HG02759 (cell line): Measurements from ENCODE around the gene SLC25A11.
"Not testable (repeated sequence)": the region's sequence is repeated elsewhere in the genome, so short reads cannot be mapped to it uniquely, and the experiment has no call there.

ENCODE experiments used
- ATAC-seq: cut with Tn5 transposase; IDR thresholded peaks from one replicate; pipeline ENCODE4 v1.9.1; 2021; ENCODE audit warnings: mild to moderate bottlenecking, moderate library complexity; ENCODE audit not compliant: unreplicated experiment

The SLC25A11 gene

DNA sequence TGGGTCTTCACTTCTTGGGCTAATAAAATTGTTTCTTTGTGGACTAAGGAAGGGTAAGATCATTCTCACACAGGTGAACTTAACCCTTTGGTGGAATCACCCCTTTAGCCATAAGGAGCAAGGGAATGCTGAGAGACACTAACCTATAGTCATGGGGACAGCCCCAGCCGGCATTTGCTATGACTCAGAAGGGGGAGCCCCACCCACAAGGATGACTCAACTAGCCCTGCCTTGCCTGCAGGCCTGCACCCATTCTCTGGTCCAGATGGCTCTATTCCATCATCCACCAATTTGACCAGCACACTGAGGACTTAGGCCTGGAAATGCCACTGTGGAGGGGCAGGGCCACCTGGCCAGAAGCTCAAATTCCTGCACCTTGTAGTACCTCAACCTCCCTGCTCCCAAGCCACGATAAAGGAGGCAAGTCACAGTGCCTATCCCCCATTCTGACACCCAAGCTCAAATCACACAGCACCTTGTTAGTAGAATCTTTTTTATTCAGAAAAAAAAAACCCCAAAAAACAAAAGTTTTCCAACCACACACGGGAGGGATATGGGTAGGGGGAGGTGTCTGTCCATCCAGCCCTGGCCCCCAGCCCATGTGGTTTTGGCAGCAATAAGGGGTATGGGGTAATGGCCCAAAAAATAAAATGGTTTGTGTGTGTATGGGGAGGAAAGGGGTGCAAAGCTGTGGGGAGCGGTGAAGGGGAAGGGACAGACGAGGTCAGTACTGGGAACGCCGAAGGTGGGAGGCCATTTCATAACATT is 5.5 kb upstream of the SLC25A11 start:
- peak; percentile 14 for ATAC-seq

GRCh38 chr17:4944554-4945175 is 4.8 kb upstream of the SLC25A11 start:
- ATAC-seq, result no peak

GRCh38 chr17:4944163-4944553 is 4.3 kb upstream of the SLC25A11 start:
- ATAC-seq, result no peak

DNA sequence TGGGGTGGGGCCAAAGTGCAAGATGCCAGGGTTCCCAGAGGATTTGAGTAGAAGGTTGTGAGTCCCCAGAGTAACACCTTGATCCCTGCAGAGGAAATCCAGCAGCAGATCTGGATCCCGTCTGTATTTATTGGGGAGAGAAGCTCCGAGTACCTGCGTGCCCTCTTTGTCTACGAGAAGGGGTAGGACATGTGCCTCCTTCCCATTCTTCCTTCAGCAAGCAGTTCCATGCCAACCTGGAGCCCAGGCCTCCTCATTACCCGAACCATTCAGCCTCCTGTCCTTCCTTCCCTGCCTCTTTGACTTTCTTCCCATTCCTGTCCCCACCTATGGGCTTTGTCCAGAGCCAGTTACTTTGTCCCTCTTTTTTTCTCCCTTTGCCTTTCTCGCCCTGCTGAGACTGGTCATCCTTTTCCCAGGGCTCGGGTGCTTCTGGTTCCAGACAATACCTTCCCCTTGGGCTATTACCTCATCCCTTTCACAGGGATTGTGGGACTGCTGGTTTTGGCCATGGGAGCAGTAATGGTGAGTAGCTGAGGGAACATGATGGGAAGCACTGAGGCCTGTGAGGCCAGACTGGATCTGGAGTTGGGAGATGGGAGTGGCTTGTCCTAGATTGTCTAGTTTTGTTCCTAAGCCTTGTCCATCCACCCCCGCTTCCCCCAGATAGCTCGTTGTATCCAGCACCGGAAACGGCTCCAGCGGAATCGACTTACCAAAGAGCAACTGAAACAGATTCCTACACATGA is 3.1 kb upstream of the SLC25A11 start:
- no peak for ATAC-seq

GRCh38 chr17:4941319-4941610 is 1.4 kb upstream of the SLC25A11 start:
- no peak for ATAC-seq

- peak; percentile 18 for ATAC-seq
Observed at GRCh38 chr17:4940555-4941318, 891 bp upstream of the SLC25A11 start.

GRCh38 chr17:4939546-4939795 is 375 bp downstream of the SLC25A11 start:
- peak; percentile 7 for ATAC-seq

DNA sequence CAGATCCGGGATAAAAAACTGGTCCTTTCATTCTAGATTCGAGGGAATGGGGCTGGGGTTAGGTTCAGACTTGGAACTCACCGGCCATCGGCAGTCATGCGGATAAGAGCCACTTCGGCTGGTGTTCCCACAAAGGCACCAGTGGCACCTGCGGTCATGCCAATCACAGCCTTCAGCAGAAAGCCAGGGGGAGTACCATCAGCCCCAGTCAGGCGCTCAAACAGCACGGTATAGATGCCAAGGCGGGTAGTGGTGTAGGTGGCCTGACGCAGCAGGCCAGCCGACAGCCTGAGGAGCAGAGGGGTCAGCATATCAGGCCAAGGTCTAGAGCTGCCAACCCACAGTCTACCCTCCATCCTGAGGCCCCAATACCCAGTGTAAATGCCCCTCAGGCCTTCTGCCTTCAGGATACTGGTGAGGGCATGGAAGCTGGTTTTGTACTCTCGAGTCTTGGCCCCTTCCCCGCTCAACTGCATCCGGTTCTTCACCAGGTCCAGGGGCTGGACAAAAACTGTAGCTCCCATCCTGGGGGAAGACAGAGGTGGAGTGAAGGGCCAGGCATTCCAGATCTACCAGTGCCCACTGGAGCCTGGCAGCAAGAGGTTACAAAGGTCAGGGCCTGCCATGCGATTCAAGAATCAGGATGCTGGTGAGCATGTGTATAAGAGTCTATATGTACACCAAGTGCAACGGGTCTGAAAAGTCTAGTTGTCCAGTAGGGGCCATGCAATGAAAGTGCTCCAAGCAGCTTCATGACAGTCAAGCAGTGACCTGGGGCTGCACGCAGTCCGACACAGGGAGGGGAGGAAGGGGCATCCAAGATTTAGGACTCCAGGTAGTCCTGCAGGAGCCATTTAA is 929 bp downstream of the SLC25A11 start:
- no peak for ATAC-seq

DNA sequence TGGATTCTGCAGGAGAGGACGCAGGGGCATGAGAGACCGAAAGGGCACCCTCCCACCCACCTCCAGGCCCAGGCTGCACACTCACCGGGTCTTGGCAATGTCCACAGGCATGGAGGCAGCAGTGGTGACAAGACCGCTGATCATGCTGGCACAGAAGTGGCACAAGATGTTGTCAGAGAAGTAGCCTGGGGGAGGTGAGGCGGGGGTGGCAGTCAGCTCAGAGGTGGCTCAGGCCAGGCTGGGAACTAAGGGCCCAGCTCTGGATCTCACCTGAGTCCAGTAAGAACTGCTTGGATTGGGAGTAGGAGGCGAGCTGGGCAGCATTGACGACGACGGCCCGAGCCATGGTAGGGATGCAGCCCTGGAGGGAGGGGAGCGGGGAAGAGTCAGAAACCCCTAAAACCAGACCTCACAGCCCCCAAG is 1.8 kb downstream of the SLC25A11 start:
- no peak for ATAC-seq

GRCh38 chr17:4937553-4937952 is 2.3 kb downstream of the SLC25A11 start:
- ATAC-seq, result no peak

DNA sequence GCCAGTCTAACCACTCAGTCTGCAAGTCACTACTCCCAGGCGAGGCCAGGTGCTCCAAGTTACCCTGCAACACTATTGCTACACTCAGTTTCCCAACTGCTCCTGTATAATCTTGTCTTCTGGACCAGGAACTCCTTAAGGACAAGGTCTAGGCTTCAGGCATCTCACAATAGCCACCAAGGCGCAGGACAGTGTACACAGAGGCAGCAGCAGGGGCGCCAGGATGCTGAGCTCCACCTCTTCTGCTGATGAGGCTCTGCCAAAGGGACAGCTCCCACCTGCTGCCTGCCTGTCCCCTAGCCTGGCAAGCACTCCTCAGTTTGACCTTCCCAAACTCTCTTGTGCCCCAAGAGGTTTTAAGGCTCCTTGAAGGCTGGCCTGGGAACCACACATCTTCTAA is 3.4 kb downstream of the SLC25A11 start:
- ATAC-seq, result no peak

- ATAC-seq, result no peak
Observed at GRCh38 chr17:4935650-4936049, 4.2 kb downstream of the SLC25A11 start.

GRCh38 chr17:4934173-4934979 is 5.5 kb downstream of the SLC25A11 start:
- ATAC-seq, result no peak

- no peak for ATAC-seq
Observed at GRCh38 chr17:4933646-4934045, 6.2 kb downstream of the SLC25A11 start.

- no peak for ATAC-seq
Observed at GRCh38 chr17:4932756-4933155, 7.1 kb downstream of the SLC25A11 start.

DNA sequence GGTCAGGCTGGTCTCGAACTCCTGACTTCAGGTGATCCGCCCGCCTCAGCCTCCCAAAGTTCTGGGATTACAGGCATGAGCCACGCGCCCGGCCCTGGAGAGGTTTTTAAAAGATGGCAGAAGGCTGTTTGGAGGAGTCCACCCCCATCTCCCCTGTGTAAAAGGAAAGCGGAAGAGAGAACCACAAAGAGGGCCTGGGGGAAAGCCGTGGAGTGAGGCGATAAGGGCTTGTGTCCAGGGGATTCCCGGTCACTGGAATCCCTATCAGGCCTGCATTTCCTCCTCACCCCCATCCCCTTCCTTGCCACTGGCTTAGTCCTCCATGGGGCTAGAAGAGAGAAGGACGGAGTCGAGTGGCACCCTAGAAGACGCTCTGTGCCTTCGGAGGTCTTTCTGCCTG is 7.9 kb downstream of the SLC25A11 start, which contains the start of gene GP1BA:
Gene GP1BA (plus strand): TSS at position 315 of the 400 bp plus-strand sequence. CDS start 328 bp downstream, outside the sequence.
- ATAC-seq, result no peak

GRCh38 chr17:4928881-4929280 is 11.0 kb downstream of the SLC25A11 start:
- no peak for ATAC-seq

GRCh38 chr17:4926577-4927335 is 13.1 kb downstream of the SLC25A11 start:
- not testable (repeated sequence) for ATAC-seq

GRCh38 chr17:4921320-4921719 is 18.5 kb downstream of the SLC25A11 start:
- no peak for ATAC-seq
